Activated T-cell treated with anti-CD3 and anti-CD28 coated beads, Interleukin-2, amount 50 U/mL, for 72 hours (primary cell): ENCODE data around the gene TOMM20. TPM values are rescaled to one million over a fixed set of nuclear protein-coding genes. Genes with fewer than 3 reads are reported as not detected.
A peak's percentile ranks its signal among the peaks of the same experiment; 100 is the strongest.
"Not testable (repeated sequence)": the region's sequence is repeated elsewhere in the genome, so short reads cannot be mapped to it uniquely, and the experiment has no call there.

ENCODE experiments used
- ATAC-seq, 2 donors: fragments of 150-1000 bp; cut with Tn5 transposase; replicated peaks in 1 of 2; 2 replicates each; pipeline ENCODE4 v1.10.0; 2021; ENCODE audit warnings: moderate library complexity in 2 of 2, mild to moderate bottlenecking in 1 of 2
- DNase-seq, 2 donors: peaks; one replicate each; pipeline ENCODE4 v3.0.0; 2021 to 2022; ENCODE audit warnings: mixed read lengths in 1 of 2
- H3K27ac Mint-ChIP-seq: one replicate; pipeline ENCODE4 v1.8.0; 2022; ENCODE audit warnings: mild to moderate bottlenecking, moderate library complexity, mixed read lengths
- H3K27me3 Mint-ChIP-seq: one replicate; pipeline ENCODE4 v1.8.0; 2022; ENCODE audit warnings: low read depth, mixed read lengths
- H3K36me3 Mint-ChIP-seq, 2 donors: one replicate each; pipeline ENCODE4 v1.8.0; 2022; ENCODE audit warnings: mixed read lengths in 2 of 2, mild to moderate bottlenecking in 1 of 2; ENCODE audit not compliant: insufficient read depth in 2 of 2
- H3K4me1 Mint-ChIP-seq: one replicate; pipeline ENCODE4 v1.8.0; 2022; ENCODE audit warnings: low read depth, mixed read lengths
- H3K4me3 Mint-ChIP-seq, 2 donors: one replicate each; pipeline ENCODE4 v1.8.0; 2022; ENCODE audit warnings: mild to moderate bottlenecking in 2 of 2, mixed read lengths in 2 of 2, moderate library complexity in 2 of 2
- H3K9me3 Mint-ChIP-seq, 2 donors: one replicate each; pipeline ENCODE4 v1.8.0; 2022; ENCODE audit warnings: mixed read lengths in 2 of 2
- total RNA-seq, 2 donors: library from RNA; stranded (reverse); gene quantifications; one replicate each; pipeline ENCODE4 v1.2.3, GENCODE V29; 2022

TOMM20 gene
- total RNA-seq, 2 donors from 2014 or later = 140 to 154 TPM

GRCh38 chr1:235093696-235094592 is 34.7 kb downstream of the TOMM20 start:
- H3K4me3 Mint-ChIP-seq = peak overlapping the region in 1 of 2 donors; percentile 29
- ATAC-seq = peak; percentile 83 to 90
- no peaks in the 10 kb centered on the region for H3K36me3 Mint-ChIP-seq
- H3K9me3 Mint-ChIP-seq = no peaks in the 10 kb centered on the region
- H3K4me1 Mint-ChIP-seq = peaks cover 15% of the 10 kb centered on the region
- H3K27ac Mint-ChIP-seq = no peak overlapping the region
- H3K27me3 Mint-ChIP-seq = no peaks in the 10 kb centered on the region
- peak; percentile 83 to 89 for DNase-seq

GRCh38 chr1:235093013-235093695 is 35.5 kb downstream of the TOMM20 start:
- Mint-ChIP-seq H3K9me3 (no peaks in the 10 kb centered on the region), H3K4me1 (peaks cover 15% of the 10 kb centered on the region), H3K36me3 (no peaks in the 10 kb centered on the region), H3K27ac (no peak overlapping the region), H3K27me3 (no peaks in the 10 kb centered on the region), H3K4me3 (no peak overlapping the region)
- ATAC-seq (peak in 1 of 2 donors; percentile 24), DNase-seq (no peak)

GRCh38 chr1:235092415-235092814 is 36.2 kb downstream of the TOMM20 start:
- not testable (repeated sequence) for ATAC-seq, DNase-seq

GRCh38 chr1:235092045-235092406 is 36.6 kb downstream of the TOMM20 start:
- ATAC-seq, H3K27ac Mint-ChIP-seq, H3K27me3 Mint-ChIP-seq, H3K36me3 Mint-ChIP-seq, DNase-seq, H3K4me3 Mint-ChIP-seq, H3K9me3 Mint-ChIP-seq: not testable (repeated sequence)
- peaks cover 15% of the 10 kb centered on the region for H3K4me1 Mint-ChIP-seq

More at GRCh38 chr1:235092415-235092814, 36.2 kb downstream of the TOMM20 start:
- not testable (repeated sequence) for H3K36me3 Mint-ChIP-seq, H3K27ac Mint-ChIP-seq, H3K9me3 Mint-ChIP-seq, H3K27me3 Mint-ChIP-seq, H3K4me3 Mint-ChIP-seq
- H3K4me1 Mint-ChIP-seq = peaks cover 15% of the 10 kb centered on the region

GRCh38 chr1:235091319-235092044 is 37.2 kb downstream of the TOMM20 start:
- H3K27me3 Mint-ChIP-seq, DNase-seq, H3K9me3 Mint-ChIP-seq, ATAC-seq, H3K27ac Mint-ChIP-seq, H3K4me3 Mint-ChIP-seq, H3K36me3 Mint-ChIP-seq: not testable (repeated sequence)
- H3K4me1 Mint-ChIP-seq = peaks cover 15% of the 10 kb centered on the region

GRCh38 chr1:235090406-235091069 is 38.1 kb downstream of the TOMM20 start:
- H3K9me3 Mint-ChIP-seq = no peaks in the 10 kb centered on the region
- DNase-seq (no peak), ATAC-seq (no peak)
- no peak overlapping the region for H3K27ac Mint-ChIP-seq
- H3K4me3 Mint-ChIP-seq = no peak overlapping the region
- no peaks in the 10 kb centered on the region for H3K36me3 Mint-ChIP-seq
- H3K4me1 Mint-ChIP-seq = peaks cover 15% of the 10 kb centered on the region
- no peaks in the 10 kb centered on the region for H3K27me3 Mint-ChIP-seq

- H3K4me3 Mint-ChIP-seq = no peak overlapping the region
- peaks cover 15% of the 10 kb centered on the region for H3K4me1 Mint-ChIP-seq
- no peaks in the 10 kb centered on the region for H3K27me3 Mint-ChIP-seq
- H3K9me3 Mint-ChIP-seq = no peaks in the 10 kb centered on the region
- no peak for ATAC-seq
- H3K27ac Mint-ChIP-seq = no peak overlapping the region
- DNase-seq = no peak
- no peaks in the 10 kb centered on the region for H3K36me3 Mint-ChIP-seq
Observed at GRCh38 chr1:235088907-235089306, 39.7 kb downstream of the TOMM20 start.

- ATAC-seq = no peak
- no peaks in the 10 kb centered on the region for H3K9me3 Mint-ChIP-seq
- H3K27me3 Mint-ChIP-seq = no peaks in the 10 kb centered on the region
- no peak for DNase-seq
- no peak overlapping the region for H3K27ac Mint-ChIP-seq
- no peaks in the 10 kb centered on the region for H3K36me3 Mint-ChIP-seq
- no peak overlapping the region for H3K4me3 Mint-ChIP-seq
- peaks cover 15% of the 10 kb centered on the region for H3K4me1 Mint-ChIP-seq
Observed at GRCh38 chr1:235088430-235088829, 40.2 kb downstream of the TOMM20 start.

- H3K36me3 Mint-ChIP-seq = no peaks in the 10 kb centered on the region
- ATAC-seq (no peak), DNase-seq (no peak)
- H3K27me3 Mint-ChIP-seq = no peaks in the 10 kb centered on the region
- H3K9me3 Mint-ChIP-seq = no peaks in the 10 kb centered on the region
- H3K4me3 Mint-ChIP-seq = no peak overlapping the region
- H3K4me1 Mint-ChIP-seq = peaks cover 15% of the 10 kb centered on the region
- H3K27ac Mint-ChIP-seq = no peak overlapping the region
Observed at GRCh38 chr1:235087906-235088305, 40.7 kb downstream of the TOMM20 start.

- H3K4me1 Mint-ChIP-seq = peaks cover 15% of the 10 kb centered on the region
- not testable (repeated sequence) for ATAC-seq, H3K36me3 Mint-ChIP-seq, H3K9me3 Mint-ChIP-seq, DNase-seq, H3K4me3 Mint-ChIP-seq, H3K27me3 Mint-ChIP-seq, H3K27ac Mint-ChIP-seq
Observed at GRCh38 chr1:235085411-235086117, 43.1 kb downstream of the TOMM20 start.

- H3K27ac Mint-ChIP-seq, ATAC-seq, H3K4me3 Mint-ChIP-seq, H3K9me3 Mint-ChIP-seq, H3K36me3 Mint-ChIP-seq, DNase-seq, H3K27me3 Mint-ChIP-seq: not testable (repeated sequence)
- peaks cover 15% of the 10 kb centered on the region for H3K4me1 Mint-ChIP-seq
Observed at GRCh38 chr1:235080788-235081187, 47.8 kb downstream of the TOMM20 start.

- peaks cover 15% of the 10 kb centered on the region for H3K4me1 Mint-ChIP-seq
- H3K27ac Mint-ChIP-seq = peak overlapping the region; percentile 14
- H3K36me3 Mint-ChIP-seq, DNase-seq, H3K9me3 Mint-ChIP-seq, ATAC-seq, H3K27me3 Mint-ChIP-seq: not testable (repeated sequence)
- peak overlapping the region; percentile 12 to 23 for H3K4me3 Mint-ChIP-seq
Observed at GRCh38 chr1:235080297-235080657, 48.4 kb downstream of the TOMM20 start.
